Measurements from ENCODE around the gene GHRH.

- TF ChIP-seq CTCF (IDR thresholded peaks at IDR 0.05) (no peak), POLR2A (IDR thresholded peaks at IDR 0.05) (no peak)
These were observed 54.4 kb downstream of the GHRH start for GRCh38 chr20:37207171-37207570.
